ENCODE results near the gene SUMF1. TPM values are rescaled to one million over a fixed set of nuclear protein-coding genes. Genes with fewer than 3 reads are reported as not detected.

The SUMF1 gene
- total and polyA plus RNA-seq, 2 donors (not counting 1 experiment from before 2014, with no cell fraction given): 10.3 to 21.2 TPM

- Histone ChIP-seq H3K79me2 (ENCODE audit: control insufficient read depth, insufficient read depth, low read length) (no peaks in the 10 kb centered on the region), H3K4me2 (replicated peaks; ENCODE audit: low read depth, low read length, poor library complexity, severe bottlenecking) (no peak overlapping the region), H3K9ac (ENCODE audit: low read length) (no peak overlapping the region), H3K36me3 (replicated peaks in 1 of 2; ENCODE audit: control extremely low read depth in 1 of 2, control insufficient read depth in 1 of 2, extremely low read depth in 1 of 2, insufficient read depth in 2 of 2, low read length in 1 of 2) (no peaks in the 10 kb centered on the region), H2AFZ (ENCODE audit: insufficient read depth, low read depth, low read length, poor library complexity, severe bottlenecking) (no peak overlapping the region), H3K9me3 (ENCODE audit: control extremely low read depth in 1 of 3, control insufficient read depth in 2 of 3, insufficient read depth in 1 of 3, low read length in 2 of 3) (no peaks in the 10 kb centered on the region), H3K4me1 (ENCODE audit: control insufficient read depth in 2 of 2, insufficient read depth in 2 of 2, low read length in 2 of 2) (no peaks in the 10 kb centered on the region), H3K27ac (ENCODE audit: low read length in 2 of 2) (no peak overlapping the region), H3K27me3 (replicated peaks in 1 of 4; ENCODE audit: control extremely low read depth in 1 of 4, control insufficient read depth in 3 of 4, insufficient read depth in 4 of 4, low read length in 3 of 4) (no peaks in the 10 kb centered on the region), H3K4me3 (ENCODE audit: control extremely low read depth in 1 of 5, extremely low read depth in 1 of 5, insufficient read depth in 1 of 5, low read depth in 2 of 5, low read length in 4 of 5) (no peak overlapping the region), H4K20me1 (ENCODE audit: control insufficient read depth, insufficient read depth, low read length, poor library complexity, severe bottlenecking) (no peaks in the 10 kb centered on the region)
- DNase-seq (no peak), ATAC-seq (ENCODE audit: low read depth) (no peak)
- H3K4me1 Mint-ChIP-seq: no peaks in the 10 kb centered on the region
- no peak overlapping the region for H3K27ac Mint-ChIP-seq
- POLR2A ChIA-PET: no interaction called here
- intact Hi-C loops (cut with micrococcal nuclease): no loop called here
- H3K4me3 Mint-ChIP-seq: no peak overlapping the region
- CTCF ChIA-PET: interaction anchor here (1.3 kb wide), 1 partner anchor 15 kb away, joined by 4 read pairs; no protein-coding TSS in a partner anchor
- H3K9me3 Mint-ChIP-seq (ENCODE audit: insufficient read depth): no peaks in the 10 kb centered on the region
- no peak for TF ChIP-seq CTCF (IDR thresholded peaks at IDR 0.05)
- no peak for TF ChIP-seq EZH2 (IDR thresholded peaks at IDR 0.05; ENCODE audit: borderline replicate concordance, insufficient read depth, low read depth, low read length, poor library complexity, severe bottlenecking)
- no peaks in the 10 kb centered on the region for H3K27me3 Mint-ChIP-seq
- WGBS (ENCODE audit: insufficient coverage): 71% methylated on average over 1 of the region's 5 CpGs
Measured at GRCh38 chr3:4335840-4336562, 131.1 kb downstream of the SUMF1 start.

GRCh38 chr3:4334548-4334947 lies 132.5 kb downstream of the SUMF1 start:
- Histone ChIP-seq H3K9me3 (ENCODE audit: control extremely low read depth in 1 of 3, control insufficient read depth in 2 of 3, insufficient read depth in 1 of 3, low read length in 2 of 3) (peaks cover 0 to 3% (median under 1%) of the 10 kb centered on the region in 3 donors), H3K4me3 (ENCODE audit: control extremely low read depth in 1 of 5, extremely low read depth in 1 of 5, insufficient read depth in 1 of 5, low read depth in 2 of 5, low read length in 4 of 5) (no peak overlapping the region), H4K20me1 (ENCODE audit: control insufficient read depth, insufficient read depth, low read length, poor library complexity, severe bottlenecking) (no peaks in the 10 kb centered on the region), H3K4me1 (ENCODE audit: control insufficient read depth in 2 of 2, insufficient read depth in 2 of 2, low read length in 2 of 2) (no peaks in the 10 kb centered on the region), H2AFZ (ENCODE audit: insufficient read depth, low read depth, low read length, poor library complexity, severe bottlenecking) (no peak overlapping the region), H3K9ac (ENCODE audit: low read length) (no peak overlapping the region), H3K36me3 (replicated peaks in 1 of 2; ENCODE audit: control extremely low read depth in 1 of 2, control insufficient read depth in 1 of 2, extremely low read depth in 1 of 2, insufficient read depth in 2 of 2, low read length in 1 of 2) (no peaks in the 10 kb centered on the region), H3K79me2 (ENCODE audit: control insufficient read depth, insufficient read depth, low read length) (no peaks in the 10 kb centered on the region), H3K27ac (ENCODE audit: low read length in 2 of 2) (no peak overlapping the region), H3K27me3 (replicated peaks in 1 of 4; ENCODE audit: control extremely low read depth in 1 of 4, control insufficient read depth in 3 of 4, insufficient read depth in 4 of 4, low read length in 3 of 4) (no peaks in the 10 kb centered on the region), H3K4me2 (replicated peaks; ENCODE audit: low read depth, low read length, poor library complexity, severe bottlenecking) (no peak overlapping the region)
- H3K4me1 Mint-ChIP-seq: no peaks in the 10 kb centered on the region
- no peak overlapping the region for H3K4me3 Mint-ChIP-seq
- no peak overlapping the region for H3K27ac Mint-ChIP-seq
- H3K27me3 Mint-ChIP-seq: no peaks in the 10 kb centered on the region
- intact Hi-C loops (cut with micrococcal nuclease): no loop called here
- CTCF ChIA-PET: no interaction called here
- POLR2A ChIA-PET: no interaction called here
- no CpG with 5 or more reads among the region's 1 CpG for WGBS (ENCODE audit: insufficient coverage)
- no peaks in the 10 kb centered on the region for H3K9me3 Mint-ChIP-seq (ENCODE audit: insufficient read depth)
- no peak for DNase-seq
- TF ChIP-seq CTCF (IDR thresholded peaks at IDR 0.05) (no peak), EZH2 (IDR thresholded peaks at IDR 0.05; ENCODE audit: borderline replicate concordance, insufficient read depth, low read depth, low read length, poor library complexity, severe bottlenecking) (no peak)
- no peak for ATAC-seq (ENCODE audit: low read depth)
